ENCODE measurements around the gene TNF.

- TF ChIP-seq POLR2A (IDR thresholded peaks at IDR 0.05; ENCODE audit: low read depth, low read length) (no peak), GATA2 (IDR thresholded peaks at IDR 0.05; ENCODE audit: insufficient read depth, insufficient read length, low read depth, low read length) (no peak), CTCF (IDR thresholded peaks at IDR 0.05; ENCODE audit: extremely low read depth in 1 of 2, insufficient read depth in 1 of 2, low read depth in 1 of 2, low read length in 2 of 2) (no peak), POLR2AphosphoS5 (IDR thresholded peaks at IDR 0.05; ENCODE audit: insufficient read depth, low read depth, low read length) (no peak)
Measured at GRCh38 chr6:31572041-31572911, 3.1 kb upstream of the TNF start, which contains the start of gene LTA.

All from endothelial cell of umbilical vein (primary cell).